ENCODE data around the gene CABP7.
A peak's percentile ranks its signal among the peaks of the same experiment; 100 is the strongest.

Gene CABP7

DNA sequence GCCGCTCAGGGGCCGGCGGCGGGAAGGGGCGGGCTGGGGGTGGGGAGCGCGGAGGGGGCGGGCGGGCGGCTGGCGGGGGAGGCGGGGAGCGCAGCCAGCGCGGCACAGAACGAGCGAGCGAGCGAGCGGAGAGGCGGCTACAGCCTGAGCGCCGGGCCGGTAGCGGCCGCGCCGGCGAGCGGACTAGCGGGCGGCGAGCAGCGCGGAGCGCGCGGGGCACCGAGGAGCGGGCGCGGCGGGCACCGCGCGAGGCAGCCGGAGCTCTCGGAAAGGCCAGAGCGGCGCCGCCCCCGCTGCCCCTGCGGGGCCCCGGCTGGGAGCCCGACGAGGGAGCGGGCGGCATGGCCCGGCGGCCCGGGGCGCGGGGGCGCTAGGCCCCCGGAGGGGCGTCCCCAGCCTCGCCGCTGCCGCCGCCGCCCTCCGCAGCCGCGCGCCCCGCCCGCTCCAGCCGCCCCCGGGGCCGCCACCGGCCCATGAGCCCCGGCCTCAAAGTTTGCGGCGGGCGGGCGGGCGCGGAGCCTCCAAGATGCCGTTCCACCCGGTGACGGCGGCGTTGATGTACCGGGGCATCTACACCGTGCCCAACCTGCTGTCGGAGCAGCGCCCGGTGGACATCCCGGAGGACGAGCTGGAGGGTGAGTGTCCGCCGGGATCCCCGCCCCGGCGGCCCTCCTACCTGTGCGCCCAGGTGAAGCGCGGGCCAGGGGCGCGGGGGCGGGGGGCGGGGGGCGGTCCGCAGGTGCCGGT is at the start of gene CABP7:
Gene CABP7, plus strand, starts transcription at position 105 of the 747 bp plus-strand sequence. Its CDS starts 422 bp downstream, at position 527.
- DNase-seq (ENCODE audit: low read depth) = peak; percentile 12

DNA sequence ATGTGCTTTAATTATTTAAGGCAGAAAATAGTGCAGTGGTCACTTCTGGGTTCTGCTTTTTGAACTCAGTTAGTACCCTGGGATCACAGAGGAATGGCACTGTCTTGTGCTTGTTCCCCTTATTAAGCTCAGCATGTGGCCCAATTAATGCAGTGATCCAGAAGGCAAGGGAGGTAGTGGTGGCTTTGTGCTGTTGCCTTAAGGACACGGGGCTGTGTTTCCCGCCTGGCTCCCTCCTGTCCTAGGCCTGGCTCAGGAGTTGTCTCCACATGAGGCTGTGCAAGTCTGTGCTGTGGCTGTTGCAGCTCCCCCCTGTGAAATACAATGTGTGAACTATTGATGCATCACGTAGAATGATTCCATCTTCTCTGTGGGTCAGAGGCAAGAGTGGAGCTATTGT is 49.2 kb upstream of the CABP7 start:
- no peak for DNase-seq (ENCODE audit: low read depth)

DNA sequence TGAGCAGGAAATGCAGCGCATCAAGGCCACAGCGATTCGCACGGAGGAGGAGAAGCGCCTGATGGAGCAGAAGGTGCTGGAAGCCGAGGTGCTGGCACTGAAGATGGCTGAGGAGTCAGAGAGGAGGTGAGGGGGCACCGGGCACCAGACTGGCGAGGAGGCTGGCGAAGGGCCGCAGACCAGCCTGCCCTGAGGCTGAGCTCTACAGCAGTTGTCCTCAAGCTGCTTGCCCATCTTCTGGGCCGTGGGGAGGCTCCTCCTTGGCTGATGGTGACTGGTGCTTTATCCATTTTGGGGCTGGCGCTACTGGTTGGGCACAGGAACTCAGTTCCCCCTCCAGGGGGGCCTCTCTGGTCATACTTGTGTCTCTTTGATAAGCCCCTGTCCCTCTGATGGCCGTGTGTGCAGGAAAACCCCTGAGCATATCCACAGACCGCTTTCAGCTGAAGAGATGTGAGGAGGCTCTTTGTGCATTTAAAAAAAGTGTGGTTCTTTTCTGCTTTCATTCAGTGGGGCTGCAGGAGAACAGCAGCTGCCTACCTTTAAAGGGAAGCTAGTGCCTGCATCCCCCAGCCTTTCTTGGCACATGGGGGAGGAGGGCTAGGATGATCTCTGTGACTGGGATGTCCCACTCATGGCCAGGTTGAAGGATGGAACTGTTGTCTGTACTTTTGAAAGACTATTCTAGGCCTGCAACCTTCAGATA is 46.3 kb upstream of the CABP7 start:
- DNase-seq (ENCODE audit: low read depth) = no peak

DNA sequence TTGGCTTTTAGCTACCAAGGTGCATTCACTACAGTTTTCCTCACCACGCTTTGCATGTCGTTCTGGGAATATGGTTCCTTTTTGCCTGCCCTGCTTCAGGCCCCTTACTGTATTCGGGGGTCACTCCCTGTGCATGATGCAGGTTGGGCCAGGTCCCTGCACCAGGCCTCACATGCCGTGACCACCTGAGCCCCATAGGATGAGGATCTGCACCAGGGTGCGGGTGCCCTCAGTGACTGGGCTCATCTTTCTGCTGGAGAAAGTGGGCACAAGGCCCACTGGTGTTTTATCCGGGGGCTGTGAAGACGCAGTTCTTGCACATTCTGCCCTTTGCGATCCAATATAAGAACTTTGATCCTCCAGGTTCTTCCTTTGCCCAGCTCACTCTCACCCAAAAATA is 45.7 kb upstream of the CABP7 start:
- DNase-seq (ENCODE audit: low read depth) = no peak

DNA sequence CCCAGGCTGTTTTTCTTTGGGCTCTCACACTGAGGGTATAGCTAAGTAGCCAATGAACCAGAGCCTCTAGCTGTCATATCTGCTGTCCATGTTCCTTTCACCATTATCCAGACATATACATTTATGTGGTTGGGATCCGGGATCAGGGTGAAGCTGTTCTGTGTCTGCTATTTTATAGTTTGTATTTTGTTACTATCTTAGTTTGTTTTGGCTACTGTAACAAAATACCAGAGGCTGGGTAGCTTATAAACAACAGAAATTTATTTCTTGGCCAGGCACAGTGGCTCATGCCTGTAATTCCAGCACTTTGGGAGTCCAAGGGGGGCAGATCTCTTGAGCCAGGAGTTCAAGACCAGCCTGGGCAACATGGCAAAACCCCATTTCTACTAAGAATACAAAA is 40.5 kb upstream of the CABP7 start:
- no peak for DNase-seq (ENCODE audit: low read depth)

DNA sequence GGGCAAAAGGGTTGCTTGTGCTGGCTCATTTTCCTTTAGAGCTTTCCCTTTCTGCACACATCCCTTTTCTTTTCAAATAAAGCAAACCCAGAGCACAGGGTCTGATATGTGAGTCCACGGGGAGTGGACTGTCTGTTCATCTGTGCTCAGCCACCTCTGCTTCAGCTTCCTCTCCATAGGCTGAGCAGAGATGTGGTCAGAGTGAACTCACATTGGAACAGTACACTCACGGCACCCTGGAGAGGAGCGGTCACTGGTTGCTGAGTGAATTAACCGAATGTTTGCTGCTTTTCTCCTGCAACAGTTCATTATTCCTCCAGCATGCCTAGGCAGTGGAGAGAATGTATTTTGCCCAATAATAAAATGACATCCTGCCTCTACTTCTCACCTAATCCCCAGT is 36.3 kb upstream of the CABP7 start:
- no peak for DNase-seq (ENCODE audit: low read depth)

DNA sequence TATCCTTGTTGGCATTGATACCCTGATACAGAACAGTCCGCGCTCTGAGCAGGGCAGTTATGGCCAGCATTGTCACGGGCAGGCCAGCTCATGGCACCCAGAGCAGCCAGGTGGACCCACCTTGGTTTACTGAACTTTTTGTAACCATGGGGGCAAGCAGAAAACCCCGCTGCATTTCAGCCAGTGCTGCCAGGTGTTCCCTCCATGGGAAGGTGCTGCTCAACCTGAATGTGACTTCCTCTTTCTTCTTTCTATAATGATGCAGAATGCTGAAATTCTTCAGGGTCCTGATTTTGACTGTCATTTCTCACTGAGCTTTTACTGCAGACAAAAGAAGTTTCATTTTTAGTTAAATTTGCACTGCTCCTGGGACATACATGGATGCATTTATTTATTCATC is 35.6 kb upstream of the CABP7 start:
- no peak for DNase-seq (ENCODE audit: low read depth)

DNA sequence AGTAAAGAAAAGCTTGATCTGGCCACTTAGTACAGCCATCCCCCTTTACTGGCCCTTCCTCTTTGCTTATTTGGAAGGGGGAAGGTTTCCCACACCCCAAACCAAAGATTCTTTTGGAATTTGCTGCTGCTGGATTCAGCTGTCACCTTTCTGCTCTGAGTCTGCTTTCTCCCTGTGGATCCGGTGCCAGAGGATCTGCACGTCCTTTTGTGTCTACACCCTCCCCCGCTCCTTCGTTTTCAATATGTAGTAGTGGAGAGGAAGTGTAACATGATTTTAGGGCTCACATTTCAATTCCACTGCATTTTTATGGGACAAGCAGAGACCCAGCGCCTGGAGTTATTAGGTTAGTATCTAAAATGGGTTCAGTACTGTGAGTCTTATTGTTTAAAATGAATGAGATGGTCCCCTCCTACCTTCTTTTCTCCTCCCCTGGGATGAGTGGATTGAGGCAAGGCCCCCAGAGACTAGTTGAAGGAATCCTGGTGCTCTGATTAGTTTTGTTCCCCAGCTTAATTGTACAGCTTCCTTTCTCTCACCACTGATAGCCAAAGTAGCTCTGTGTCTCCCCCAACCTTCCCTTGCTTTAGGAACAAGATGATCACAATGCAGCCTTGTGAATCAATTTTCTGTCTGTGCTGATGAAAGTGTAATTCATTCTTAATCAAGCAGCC is 30.5 kb upstream of the CABP7 start:
- DNase-seq (ENCODE audit: low read depth) = no peak

DNA sequence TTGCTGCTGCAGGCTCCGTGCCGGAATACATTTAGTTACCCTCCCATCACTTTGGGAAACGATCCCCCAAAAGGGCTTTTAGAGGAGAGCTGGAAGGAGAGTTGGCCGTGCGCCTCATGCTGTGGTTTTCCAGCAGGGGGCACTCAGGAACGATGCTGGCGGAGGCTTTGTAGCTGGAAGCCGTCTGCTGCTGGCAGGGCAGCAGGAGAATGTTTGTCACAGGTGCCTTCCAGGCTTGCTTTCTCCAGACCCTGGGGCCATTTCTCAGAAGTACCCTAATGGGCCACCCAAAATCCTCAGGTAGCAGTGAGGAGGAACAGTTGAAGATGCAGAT is 30.0 kb upstream of the CABP7 start:
- peak; percentile 17 for DNase-seq (ENCODE audit: low read depth)

DNA sequence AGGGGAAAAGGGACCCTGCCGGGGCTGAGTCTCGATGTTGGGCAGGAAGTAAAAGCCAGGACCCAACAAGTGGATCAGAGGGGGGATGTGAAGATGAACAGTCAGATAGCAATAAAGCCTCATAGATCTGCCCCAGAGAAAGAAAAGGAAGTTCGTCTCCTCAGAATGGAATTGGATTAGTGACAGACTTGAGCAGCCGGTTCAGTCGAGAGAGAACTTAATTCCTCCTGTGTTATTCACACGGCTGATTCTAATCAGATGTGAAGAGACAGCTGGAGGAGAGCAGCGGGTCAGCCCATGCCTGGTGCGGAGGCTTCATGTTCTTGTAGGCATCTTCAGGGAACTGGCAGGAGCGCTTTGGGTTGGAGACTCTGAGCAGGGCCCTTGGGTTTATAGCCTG is 29.3 kb upstream of the CABP7 start:
- DNase-seq (ENCODE audit: low read depth) = no peak

DNA sequence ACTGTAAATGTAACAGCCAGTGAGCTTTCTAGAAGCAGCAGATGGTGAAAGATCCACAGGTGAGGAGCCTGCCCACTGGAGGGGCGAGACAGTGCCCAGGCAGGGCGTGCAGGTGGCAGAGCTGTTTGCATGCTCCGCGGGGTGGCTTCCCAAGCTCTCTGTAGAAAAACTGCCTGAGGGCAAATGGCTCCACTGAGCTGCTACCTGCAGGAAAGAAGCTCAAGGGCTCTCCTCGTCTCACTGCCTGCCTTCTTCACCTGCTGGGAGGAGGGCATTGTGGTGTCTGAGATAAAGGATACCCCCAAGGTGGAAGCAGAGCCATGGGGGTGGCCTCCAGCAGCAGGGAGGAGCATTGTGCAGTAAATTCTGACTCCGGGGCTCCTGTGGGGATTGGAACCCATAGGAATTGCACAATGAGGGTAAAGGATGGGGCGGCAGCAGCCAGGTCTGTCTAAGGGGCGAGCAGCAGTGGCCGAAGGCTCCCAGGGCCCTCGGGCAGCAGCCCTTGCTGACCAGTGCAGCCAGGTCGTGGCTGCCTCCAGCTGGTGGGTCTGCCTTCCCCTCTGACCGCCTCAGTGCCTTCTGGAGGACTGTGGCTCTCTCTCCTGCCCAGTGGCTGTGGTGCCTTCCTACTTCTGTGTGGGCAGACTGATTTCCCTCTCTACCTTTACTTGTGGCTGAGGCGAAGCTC is 28.0 kb upstream of the CABP7 start:
- no peak for DNase-seq (ENCODE audit: low read depth)

DNA sequence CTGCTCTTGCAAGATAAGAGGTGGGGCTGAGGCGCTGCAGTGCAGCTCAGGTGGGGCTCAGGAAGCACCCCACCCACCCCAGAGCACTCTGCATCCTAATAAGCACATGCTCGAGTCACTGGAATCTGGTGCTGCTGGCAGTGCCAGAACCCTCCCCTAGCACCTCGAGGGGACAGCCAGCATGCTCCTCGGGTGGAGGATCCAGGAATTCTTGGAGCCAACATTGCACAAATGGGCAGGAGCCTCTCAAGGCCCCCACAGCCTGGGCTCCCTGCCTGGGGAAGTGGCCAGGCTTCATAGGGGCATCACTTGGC is 27.5 kb upstream of the CABP7 start:
- DNase-seq (ENCODE audit: low read depth) = no peak

DNA sequence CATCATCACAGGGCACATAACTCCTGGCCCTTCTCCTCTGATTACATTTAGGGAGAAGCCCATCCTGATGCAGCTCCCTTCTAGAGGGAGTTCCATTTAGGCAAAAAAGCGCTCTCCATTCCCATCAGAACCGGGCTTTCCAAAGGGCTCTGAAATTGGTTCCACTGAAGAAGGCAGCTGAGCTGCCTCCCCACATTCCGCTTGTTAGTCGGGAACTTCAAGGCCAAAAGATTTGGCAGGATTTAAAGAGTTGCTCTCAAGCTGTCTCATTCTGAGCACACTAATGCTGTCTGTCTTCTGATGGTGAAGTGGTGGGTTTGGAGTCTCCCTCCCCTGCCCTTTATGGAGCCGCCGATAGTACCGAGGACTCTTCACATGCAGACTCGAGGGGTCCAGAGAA is 26.6 kb upstream of the CABP7 start:
- no peak for DNase-seq (ENCODE audit: low read depth)

DNA sequence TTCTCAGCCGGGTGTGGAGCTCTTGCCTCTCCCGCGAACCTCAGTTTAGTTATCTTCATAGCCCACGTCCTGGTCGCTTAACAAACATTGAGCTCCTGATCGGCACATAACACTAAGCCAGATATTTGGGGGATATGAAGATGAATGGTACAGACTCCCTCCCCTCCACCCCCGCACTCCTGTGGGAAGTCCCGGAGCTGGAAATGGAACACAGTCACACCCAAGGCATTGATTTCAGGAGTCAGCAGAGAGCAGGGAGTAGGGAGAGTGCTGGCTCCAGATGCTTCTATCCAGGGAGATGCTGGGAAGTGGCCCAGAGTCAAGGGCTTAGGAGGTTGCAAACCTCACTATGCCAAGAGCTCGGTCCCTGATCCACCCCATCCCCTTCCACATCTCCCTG is 26.1 kb upstream of the CABP7 start:
- no peak for DNase-seq (ENCODE audit: low read depth)

DNA sequence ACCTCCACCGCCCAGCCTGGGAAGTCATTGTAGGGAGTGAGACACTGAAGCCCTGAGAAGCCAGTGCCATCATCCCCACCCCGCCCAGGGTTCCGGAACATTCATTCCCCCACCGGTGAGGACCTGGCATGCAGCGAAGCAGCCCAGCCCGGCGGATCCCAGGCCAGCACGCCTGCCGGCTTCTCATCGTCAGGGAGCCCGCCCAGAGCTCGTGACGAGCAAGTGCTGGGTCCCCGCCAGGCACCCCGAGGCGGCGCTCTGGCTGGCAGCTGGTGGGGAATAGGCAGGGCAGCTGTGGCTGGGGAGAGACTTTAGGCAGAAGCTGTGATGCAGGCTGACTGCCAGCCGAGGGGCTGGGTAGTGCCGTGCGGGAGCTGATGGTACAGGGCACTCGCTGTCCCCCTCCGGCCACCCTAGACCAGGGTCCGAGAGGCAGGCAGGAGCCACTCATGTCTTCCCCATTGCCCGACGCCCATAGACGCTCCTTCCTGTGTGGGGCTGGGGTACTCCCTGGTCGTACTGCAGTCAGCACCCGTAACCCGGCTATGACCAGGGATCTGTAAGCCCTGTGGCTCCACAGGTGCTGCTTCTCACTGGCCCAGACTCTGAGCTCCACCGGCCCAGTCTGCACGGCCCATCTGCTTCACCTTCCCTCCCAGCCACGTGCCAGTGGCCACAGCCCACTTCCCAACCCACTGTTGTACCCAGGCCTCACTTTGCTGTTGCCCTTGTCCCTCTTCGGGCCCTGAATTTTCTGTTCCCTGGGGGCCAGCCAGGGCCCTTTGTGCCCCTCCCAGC is 24.5 kb upstream of the CABP7 start:
- no peak for DNase-seq (ENCODE audit: low read depth)

DNA sequence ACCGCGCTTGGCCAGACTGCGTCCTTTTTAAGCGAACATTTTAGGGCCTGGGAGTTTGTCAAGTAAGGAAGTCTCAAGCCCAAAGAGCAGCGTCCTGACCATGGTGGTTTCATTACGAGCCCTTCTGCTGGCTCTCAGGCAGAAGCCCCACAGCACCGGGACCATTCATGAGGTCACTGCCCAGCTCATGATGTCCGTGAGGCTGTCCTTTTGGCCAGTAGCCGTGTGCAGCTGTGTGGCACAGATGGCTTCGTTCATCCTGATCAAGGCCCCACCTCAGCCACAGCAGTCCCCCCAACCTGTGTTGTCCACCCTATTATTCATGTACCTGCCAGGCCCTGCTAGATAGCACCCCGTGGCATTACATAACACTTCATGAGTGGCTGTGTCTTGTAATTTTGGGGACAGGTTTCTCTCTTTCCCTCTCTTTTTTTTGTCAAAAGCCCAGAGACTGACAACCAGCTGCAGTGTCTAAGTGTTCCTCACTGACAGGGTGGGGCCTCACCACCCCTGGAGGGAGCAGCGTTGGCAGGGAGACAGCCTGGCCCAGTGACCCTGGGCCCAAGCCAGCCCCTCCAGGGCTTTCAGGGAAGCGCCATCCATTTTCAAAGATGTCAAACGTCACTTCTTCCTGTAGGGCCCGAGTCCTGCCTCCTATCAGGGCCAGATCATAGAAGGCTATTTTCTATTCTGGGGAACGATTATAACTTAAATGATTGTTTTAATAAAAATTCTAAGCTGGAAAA is 21.8 kb upstream of the CABP7 start:
- DNase-seq (ENCODE audit: low read depth) = no peak

DNA sequence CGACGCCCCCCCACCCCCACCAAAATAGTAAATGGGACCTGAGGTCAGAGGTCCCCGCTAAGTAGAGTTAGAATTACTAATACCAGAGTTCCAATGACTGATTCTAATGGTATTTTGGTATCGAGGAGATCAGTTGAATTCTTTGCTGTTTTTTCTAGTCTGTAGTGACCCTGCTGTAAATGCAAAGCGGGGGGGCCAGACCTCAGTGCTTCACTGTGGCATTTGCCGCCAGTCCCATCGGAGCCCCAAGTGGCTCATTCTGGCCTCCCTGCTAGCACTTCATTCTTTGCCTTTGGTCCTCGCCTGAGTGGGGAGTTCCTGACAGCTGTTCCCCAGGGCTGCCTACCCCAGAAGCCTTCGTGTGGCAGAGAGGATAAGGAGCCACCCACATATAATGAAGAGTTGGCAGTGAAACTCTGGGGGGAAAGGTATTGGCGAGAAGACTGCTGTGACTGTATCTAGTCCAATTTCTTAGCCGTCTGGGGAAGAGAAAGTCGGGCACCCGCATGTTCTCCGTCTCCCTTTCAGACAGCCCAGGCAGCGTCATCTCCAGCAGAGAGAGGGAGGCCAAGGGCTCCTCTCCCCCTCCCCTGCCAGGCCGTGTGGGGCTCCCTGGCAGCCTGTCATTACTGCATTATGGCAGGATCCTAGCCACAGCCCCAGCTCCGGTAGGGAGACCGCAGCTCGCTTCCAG is 19.4 kb upstream of the CABP7 start:
- DNase-seq (ENCODE audit: low read depth) = no peak

DNA sequence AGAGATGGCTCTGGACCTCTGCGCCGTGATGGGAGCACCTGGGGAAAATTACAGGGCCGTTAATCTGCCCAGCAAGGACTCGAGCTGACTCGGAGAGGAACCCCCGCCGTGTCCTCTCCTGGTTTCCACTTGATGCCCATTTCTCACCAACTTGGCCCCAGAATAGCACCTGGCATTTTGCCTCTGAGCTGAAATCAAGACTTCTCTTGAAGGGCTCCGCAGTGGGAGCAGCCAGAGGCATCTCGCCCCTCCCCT is 19.0 kb upstream of the CABP7 start:
- no peak for DNase-seq (ENCODE audit: low read depth)

DNA sequence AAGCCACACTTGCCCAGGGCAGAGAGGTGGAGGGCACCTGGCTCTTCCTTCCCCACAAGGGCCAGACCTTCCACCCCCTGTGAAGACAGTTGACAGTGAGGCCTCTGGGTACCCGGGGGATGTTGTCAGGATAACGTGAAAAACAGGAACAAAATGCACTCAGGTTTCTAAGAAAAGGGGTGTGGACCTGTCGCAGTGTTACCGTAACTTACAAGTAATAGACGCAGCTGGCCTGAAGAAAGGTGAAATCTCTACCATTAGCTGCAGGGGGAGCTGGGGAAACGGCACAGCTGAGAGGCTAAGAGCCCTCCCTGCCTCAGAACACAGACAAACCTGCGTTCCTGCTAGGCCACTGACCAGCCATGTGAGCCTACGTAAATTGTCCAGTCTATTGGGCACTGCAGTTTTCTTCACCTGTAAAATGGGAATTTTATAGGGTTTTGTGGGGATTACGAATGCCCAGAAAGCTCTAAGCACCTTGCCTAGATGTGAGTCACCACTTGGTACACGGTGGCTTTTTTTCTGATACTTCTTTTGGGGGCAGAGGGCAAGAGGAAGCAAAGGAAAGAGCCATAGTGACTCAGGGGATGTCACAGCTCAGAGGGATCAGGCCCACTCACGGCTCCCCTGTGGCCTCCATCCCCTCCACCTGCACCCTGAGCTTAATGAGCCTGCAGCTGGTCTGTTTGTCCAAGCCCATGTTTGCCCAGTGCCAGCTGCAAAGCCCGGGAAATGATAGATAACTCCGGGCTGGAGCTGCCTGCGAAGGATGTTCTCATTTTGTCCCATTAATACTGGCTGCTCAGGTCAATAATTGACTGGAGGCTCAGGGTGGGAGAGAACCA is 18.4 kb upstream of the CABP7 start:
- DNase-seq (ENCODE audit: low read depth) = no peak
